Smooth muscle cell (in vitro differentiated cells): ENCODE data around the gene USP31. TPM values are rescaled to one million over a fixed set of nuclear protein-coding genes. Genes with fewer than 3 reads are reported as not detected.

Source experiments
- DNase-seq: peaks from one replicate; lab custom pipeline; 2025; ENCODE audit not compliant: unreplicated experiment; lab: John Stamatoyannopoulos, UW
- H2AFZ ChIP-seq: fragments of 200-600 bp; sonication (generic); 2 replicates; pipeline ENCODE4 v1.6.0; 2016; ENCODE audit warnings: antibody characterized with exemption, low read depth, mild to moderate bottlenecking
- H3F3A ChIP-seq: fragments of 200-600 bp; sonication (generic); 2 replicates; pipeline ENCODE4 v1.6.0; 2017; ENCODE audit warnings: antibody characterized with exemption, low read depth
- H3K27ac ChIP-seq: fragments of 200-600 bp; sonication (generic); 2 replicates; pipeline ENCODE4 v1.5.1; 2016; ENCODE audit warnings: low read depth, mild to moderate bottlenecking
- H3K27me3 ChIP-seq: fragments of 200-600 bp; sonication (generic); 2 replicates; pipeline ENCODE4 v1.6.1; 2016; ENCODE audit warnings: low read depth, mild to moderate bottlenecking
- H3K36me3 ChIP-seq: fragments of 200-600 bp; sonication (generic); 2 replicates; pipeline ENCODE4 v1.5.1; 2016; ENCODE audit warnings: low read depth
- H3K4me1 ChIP-seq: fragments of 200-600 bp; sonication (generic); 2 replicates; pipeline ENCODE4 v1.5.1; 2016; ENCODE audit warnings: low read depth
- H3K4me2 ChIP-seq: fragments of 200-600 bp; sonication (generic); 2 replicates; pipeline ENCODE4 v1.6.0; 2016; ENCODE audit warnings: mild to moderate bottlenecking
- H3K4me3 ChIP-seq: fragments of 200-600 bp; sonication (generic); 2 replicates; pipeline ENCODE4 v1.5.1; 2016; ENCODE audit warnings: mild to moderate bottlenecking
- H3K79me2 ChIP-seq: fragments of 200-600 bp; sonication (generic); 2 replicates; pipeline ENCODE4 v1.6.0; 2016; ENCODE audit warnings: low read depth, mild to moderate bottlenecking
- H3K9ac ChIP-seq: fragments of 200-600 bp; sonication (generic); 2 replicates; pipeline ENCODE4 v1.6.0; 2016; ENCODE audit warnings: low read depth
- H3K9me3 ChIP-seq: fragments of 200-600 bp; sonication (generic); replicated peaks from 2 replicates; pipeline ENCODE4 v1.5.1; 2016; ENCODE audit warnings: low read depth
- H4K20me1 ChIP-seq: fragments of 200-600 bp; sonication (generic); 2 replicates; pipeline ENCODE4 v1.6.0; 2016; ENCODE audit warnings: low read depth
- WGBS: methylation state at CpG from one replicate; pipeline ENCODE4 v1.1.7; 2016; ENCODE audit warnings: low lambda C conversion rate; 5-methylcytosine and 5-hydroxymethylcytosine counted together
- polyA plus RNA-seq: library from polyadenylated mRNA; unstranded; fragments of >200 nt; fragmentation: Nextera tagmentation; extraction: Ambion mirVana; gene quantifications from 2 replicates; pipeline ENCODE4 v1.2.1, GENCODE V29; 2016
- total RNA-seq: library from RNA; depleted of rRNA; stranded (reverse); fragments of >200 nt; gene quantifications from 2 replicates; pipeline ENCODE4 v1.2.3, GENCODE V29; 2014
- TF ChIP-seq, protein P1 (sequence below): fragments of 200-600 bp; sonication (generic); IDR thresholded peaks from 2 replicates; pipeline ENCODE4 v1.5.1; 2017; ENCODE audit warnings: borderline replicate concordance, mild to moderate bottlenecking, antibody characterized with exemption; ENCODE audit not compliant: insufficient read depth, poor library complexity, severe bottlenecking

Gene USP31, protein sequence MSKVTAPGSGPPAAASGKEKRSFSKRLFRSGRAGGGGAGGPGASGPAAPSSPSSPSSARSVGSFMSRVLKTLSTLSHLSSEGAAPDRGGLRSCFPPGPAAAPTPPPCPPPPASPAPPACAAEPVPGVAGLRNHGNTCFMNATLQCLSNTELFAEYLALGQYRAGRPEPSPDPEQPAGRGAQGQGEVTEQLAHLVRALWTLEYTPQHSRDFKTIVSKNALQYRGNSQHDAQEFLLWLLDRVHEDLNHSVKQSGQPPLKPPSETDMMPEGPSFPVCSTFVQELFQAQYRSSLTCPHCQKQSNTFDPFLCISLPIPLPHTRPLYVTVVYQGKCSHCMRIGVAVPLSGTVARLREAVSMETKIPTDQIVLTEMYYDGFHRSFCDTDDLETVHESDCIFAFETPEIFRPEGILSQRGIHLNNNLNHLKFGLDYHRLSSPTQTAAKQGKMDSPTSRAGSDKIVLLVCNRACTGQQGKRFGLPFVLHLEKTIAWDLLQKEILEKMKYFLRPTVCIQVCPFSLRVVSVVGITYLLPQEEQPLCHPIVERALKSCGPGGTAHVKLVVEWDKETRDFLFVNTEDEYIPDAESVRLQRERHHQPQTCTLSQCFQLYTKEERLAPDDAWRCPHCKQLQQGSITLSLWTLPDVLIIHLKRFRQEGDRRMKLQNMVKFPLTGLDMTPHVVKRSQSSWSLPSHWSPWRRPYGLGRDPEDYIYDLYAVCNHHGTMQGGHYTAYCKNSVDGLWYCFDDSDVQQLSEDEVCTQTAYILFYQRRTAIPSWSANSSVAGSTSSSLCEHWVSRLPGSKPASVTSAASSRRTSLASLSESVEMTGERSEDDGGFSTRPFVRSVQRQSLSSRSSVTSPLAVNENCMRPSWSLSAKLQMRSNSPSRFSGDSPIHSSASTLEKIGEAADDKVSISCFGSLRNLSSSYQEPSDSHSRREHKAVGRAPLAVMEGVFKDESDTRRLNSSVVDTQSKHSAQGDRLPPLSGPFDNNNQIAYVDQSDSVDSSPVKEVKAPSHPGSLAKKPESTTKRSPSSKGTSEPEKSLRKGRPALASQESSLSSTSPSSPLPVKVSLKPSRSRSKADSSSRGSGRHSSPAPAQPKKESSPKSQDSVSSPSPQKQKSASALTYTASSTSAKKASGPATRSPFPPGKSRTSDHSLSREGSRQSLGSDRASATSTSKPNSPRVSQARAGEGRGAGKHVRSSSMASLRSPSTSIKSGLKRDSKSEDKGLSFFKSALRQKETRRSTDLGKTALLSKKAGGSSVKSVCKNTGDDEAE (N-terminal part only)
- total RNA-seq (5.7 and 5.8 TPM in 2 replicates), polyA plus RNA-seq (2.7 and 4.9 TPM in 2 replicates)

DNA sequence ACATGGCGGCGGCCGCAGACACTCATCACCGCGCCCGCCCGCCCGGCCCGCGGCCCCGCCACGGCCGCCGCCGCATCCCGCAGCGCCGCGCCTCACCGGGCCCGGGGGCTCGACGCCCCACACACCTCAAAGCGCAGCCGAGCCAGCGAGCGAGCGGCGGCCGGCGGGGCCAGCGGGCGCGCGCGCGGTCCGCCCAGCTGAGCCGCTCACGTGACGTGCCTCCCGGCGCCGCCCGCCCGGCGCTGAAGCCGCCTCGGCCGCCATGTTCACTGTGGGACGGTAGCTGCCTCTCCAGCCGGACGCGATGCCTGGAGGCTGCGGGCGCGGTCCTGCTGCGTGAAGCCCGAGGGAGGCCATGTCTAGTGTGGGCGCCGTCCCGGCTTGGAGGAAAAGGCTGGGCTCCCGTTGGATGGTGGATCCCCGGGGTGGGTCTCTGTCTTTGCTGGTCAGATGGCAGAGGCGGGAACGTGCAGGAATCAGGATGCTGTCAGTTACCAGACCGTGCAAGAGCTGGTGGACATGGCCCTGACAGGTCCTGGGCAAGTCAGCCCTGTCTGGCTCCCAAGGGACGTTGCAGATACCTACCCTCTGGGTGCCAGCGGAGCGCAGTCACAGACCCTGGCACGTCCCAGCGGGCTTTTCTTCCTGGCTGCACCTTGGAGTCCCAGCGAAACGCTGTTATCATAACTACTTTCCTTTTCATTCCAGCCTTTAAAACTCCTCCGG, at the start of gene USP31:
TSS of gene USP31 (minus strand) at position 186 of the 726 bp plus-strand sequence. CDS start at position 4, 182 bp downstream.
- WGBS, result 2% methylated on average over 44 of the region's 75 CpGs
- Histone ChIP-seq H3K36me3 (no peaks in the 10 kb centered on the region), H3K27ac (no peak within 1 kb of the TSS), H3F3A (no peaks in the 10 kb centered on the region), H3K79me2 (peaks cover 30% of the 10 kb centered on the region), H3K9ac (no peak within 1 kb of the TSS), H4K20me1 (peaks cover 33% of the 10 kb centered on the region), H3K4me2 (peak within 1 kb of the TSS; percentile 93), H2AFZ (peak within 1 kb of the TSS; percentile 85), H3K27me3 (no peaks in the 10 kb centered on the region), H3K4me3 (peak within 1 kb of the TSS; percentile 79), H3K4me1 (peaks cover 12% of the 10 kb centered on the region), H3K9me3 (no peaks in the 10 kb centered on the region)
- DNase-seq, result peak; percentile 82
- TF ChIP-seq, protein P1, sequence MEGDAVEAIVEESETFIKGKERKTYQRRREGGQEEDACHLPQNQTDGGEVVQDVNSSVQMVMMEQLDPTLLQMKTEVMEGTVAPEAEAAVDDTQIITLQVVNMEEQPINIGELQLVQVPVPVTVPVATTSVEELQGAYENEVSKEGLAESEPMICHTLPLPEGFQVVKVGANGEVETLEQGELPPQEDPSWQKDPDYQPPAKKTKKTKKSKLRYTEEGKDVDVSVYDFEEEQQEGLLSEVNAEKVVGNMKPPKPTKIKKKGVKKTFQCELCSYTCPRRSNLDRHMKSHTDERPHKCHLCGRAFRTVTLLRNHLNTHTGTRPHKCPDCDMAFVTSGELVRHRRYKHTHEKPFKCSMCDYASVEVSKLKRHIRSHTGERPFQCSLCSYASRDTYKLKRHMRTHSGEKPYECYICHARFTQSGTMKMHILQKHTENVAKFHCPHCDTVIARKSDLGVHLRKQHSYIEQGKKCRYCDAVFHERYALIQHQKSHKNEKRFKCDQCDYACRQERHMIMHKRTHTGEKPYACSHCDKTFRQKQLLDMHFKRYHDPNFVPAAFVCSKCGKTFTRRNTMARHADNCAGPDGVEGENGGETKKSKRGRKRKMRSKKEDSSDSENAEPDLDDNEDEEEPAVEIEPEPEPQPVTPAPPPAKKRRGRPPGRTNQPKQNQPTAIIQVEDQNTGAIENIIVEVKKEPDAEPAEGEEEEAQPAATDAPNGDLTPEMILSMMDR, result no peak

DNA sequence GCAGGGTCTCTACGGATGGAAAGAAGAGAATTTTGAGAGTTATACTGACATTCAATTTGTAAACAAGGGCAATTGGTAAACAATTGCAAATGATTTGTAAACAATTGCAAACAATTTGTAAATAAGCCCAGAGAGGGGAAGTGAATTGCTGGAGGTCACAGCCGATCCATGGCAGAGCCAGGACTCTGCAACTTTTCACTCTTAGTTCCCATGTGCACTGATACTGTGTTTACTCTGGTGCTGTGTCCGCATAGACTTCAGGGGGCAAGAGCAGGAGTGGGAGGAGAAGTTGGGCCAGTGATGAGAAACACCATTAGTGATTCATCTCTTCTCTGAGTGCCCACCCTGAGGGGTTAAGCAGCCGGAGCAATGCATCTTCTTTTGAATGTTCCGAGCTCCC, 47.3 kb upstream of the USP31 start:
- Histone ChIP-seq H4K20me1 (no peaks in the 10 kb centered on the region), H3K27me3 (peaks cover 5% of the 10 kb centered on the region), H3K9me3 (no peaks in the 10 kb centered on the region), H3K4me3 (no peak overlapping the region), H3K4me2 (no peak overlapping the region), H3F3A (no peaks in the 10 kb centered on the region), H3K9ac (no peak overlapping the region), H3K79me2 (no peaks in the 10 kb centered on the region), H2AFZ (no peak overlapping the region), H3K4me1 (peaks cover 10% of the 10 kb centered on the region), H3K27ac (no peak overlapping the region), H3K36me3 (no peaks in the 10 kb centered on the region)
- TF ChIP-seq, protein P1, result no peak
- DNase-seq, result no peak
- WGBS, result 46% methylated on average over 5 of the region's 5 CpGs

DNA sequence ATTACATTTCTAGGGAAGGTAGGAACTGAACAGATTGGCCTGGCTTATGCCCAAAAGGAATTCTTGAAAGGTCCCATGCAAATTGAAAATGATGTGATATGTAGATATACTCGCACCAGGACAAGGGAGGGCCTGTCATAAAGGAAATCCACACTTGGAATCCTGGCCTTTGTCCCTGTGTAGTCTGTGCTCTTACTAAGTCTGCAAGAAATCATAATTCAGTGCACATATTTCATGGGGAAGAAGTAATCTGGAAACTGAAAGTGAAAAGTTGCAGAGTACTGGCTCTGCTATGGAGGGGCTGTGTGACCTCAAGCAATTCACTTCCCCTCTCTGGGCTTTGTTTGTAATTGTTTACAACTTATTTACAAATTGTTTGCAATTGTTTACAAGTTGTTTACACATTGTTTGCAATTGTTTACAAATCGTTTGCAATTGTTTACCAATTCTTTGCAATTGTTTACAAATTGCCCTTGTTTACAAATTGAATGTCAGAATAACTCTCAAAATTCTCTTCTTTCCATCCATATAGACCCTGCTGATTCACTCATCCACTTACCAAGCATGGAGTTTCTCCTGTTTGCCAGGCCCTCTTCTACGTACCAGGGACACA, 46.2 kb upstream of the USP31 start:
- 62% methylated on average over 3 of the region's 3 CpGs for WGBS

More for the DNA sequence above, 46.2 kb upstream of the USP31 start:
- no peak for DNase-seq
- H4K20me1 ChIP-seq, result no peaks in the 10 kb centered on the region
- H3K4me3 ChIP-seq, result no peak overlapping the region
- H3K4me1 ChIP-seq, result no peaks in the 10 kb centered on the region
- no peaks in the 10 kb centered on the region for H3K9me3 ChIP-seq
- no peaks in the 10 kb centered on the region for H3F3A ChIP-seq
- no peak overlapping the region for H3K4me2 ChIP-seq
- no peak overlapping the region for H2AFZ ChIP-seq
- H3K27me3 ChIP-seq, result peaks cover 8% of the 10 kb centered on the region
- H3K9ac ChIP-seq, result no peak overlapping the region
- TF ChIP-seq, protein P1, result no peak
- H3K27ac ChIP-seq, result no peak overlapping the region
- no peaks in the 10 kb centered on the region for H3K36me3 ChIP-seq
- H3K79me2 ChIP-seq, result no peaks in the 10 kb centered on the region
